ENCODE results near the gene SCARF2. TPM values are rescaled to one million over a fixed set of nuclear protein-coding genes. Genes with fewer than 3 reads are reported as not detected.

SCARF2 gene
- total RNA-seq, 4 donors from 2014 or later: 3.4 to 15.9 (median 8.7) TPM

DNA sequence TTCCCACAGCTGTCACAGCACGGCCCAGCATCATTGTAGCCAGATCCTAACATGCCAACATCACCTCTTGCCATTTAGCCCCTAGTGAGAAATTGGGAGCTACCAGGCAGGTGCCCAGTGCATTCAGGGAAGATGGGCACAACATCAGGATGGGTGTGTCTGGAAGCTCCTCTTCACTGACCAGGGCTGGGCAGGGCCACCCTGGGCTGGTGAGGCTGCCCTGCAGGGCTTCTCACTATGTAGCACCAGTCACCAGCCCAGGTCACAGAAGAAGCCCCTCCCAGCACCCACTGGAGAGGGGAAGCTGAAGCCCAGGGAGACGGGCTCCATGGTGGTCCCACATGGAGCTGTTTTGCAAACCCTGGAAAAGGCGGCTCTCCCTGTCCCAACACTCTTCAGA, 29.8 kb downstream of the SCARF2 start:
- Histone ChIP-seq H3K4me3 (no peak overlapping the region), H3K36me3 (no peaks in the 10 kb centered on the region), H3K27ac (no peak overlapping the region), H3K4me1 (no peaks in the 10 kb centered on the region), H3K9me3 (no peaks in the 10 kb centered on the region), H3K27me3 (no peaks in the 10 kb centered on the region)
- in situ Hi-C loops (cut with MboI; ENCODE audit: low pct_ligation_motif_present in 1 of 4, low pct_unique_long_range_greater_than_20kb in 1 of 4, low sequenced_read_pairs in 3 of 4) (loop anchor here in 1 of 4 donors (25.0 kb wide), 1 partner anchor 329 kb away; no protein-coding TSS in a partner anchor), intact Hi-C loops (cut with DNase I; ENCODE audit: low total_unique reads) (no loop called here)
- WGBS, 2 donors (ENCODE audit: low coverage in 1 of 2): 40 to 85% methylated on average over 1 to 3 of the region's 3 CpGs
- TF ChIP-seq POLR2AphosphoS5 (IDR thresholded peaks at IDR 0.05): no peak
- TF ChIP-seq POLR2A (IDR thresholded peaks at IDR 0.05): no peak
- TF ChIP-seq EP300 (IDR thresholded peaks at IDR 0.05; ENCODE audit: low read depth): no peak
- TF ChIP-seq, protein P1, sequence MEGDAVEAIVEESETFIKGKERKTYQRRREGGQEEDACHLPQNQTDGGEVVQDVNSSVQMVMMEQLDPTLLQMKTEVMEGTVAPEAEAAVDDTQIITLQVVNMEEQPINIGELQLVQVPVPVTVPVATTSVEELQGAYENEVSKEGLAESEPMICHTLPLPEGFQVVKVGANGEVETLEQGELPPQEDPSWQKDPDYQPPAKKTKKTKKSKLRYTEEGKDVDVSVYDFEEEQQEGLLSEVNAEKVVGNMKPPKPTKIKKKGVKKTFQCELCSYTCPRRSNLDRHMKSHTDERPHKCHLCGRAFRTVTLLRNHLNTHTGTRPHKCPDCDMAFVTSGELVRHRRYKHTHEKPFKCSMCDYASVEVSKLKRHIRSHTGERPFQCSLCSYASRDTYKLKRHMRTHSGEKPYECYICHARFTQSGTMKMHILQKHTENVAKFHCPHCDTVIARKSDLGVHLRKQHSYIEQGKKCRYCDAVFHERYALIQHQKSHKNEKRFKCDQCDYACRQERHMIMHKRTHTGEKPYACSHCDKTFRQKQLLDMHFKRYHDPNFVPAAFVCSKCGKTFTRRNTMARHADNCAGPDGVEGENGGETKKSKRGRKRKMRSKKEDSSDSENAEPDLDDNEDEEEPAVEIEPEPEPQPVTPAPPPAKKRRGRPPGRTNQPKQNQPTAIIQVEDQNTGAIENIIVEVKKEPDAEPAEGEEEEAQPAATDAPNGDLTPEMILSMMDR (IDR thresholded peaks at IDR 0.05): no peak
- DNase-seq: no peak

DNA sequence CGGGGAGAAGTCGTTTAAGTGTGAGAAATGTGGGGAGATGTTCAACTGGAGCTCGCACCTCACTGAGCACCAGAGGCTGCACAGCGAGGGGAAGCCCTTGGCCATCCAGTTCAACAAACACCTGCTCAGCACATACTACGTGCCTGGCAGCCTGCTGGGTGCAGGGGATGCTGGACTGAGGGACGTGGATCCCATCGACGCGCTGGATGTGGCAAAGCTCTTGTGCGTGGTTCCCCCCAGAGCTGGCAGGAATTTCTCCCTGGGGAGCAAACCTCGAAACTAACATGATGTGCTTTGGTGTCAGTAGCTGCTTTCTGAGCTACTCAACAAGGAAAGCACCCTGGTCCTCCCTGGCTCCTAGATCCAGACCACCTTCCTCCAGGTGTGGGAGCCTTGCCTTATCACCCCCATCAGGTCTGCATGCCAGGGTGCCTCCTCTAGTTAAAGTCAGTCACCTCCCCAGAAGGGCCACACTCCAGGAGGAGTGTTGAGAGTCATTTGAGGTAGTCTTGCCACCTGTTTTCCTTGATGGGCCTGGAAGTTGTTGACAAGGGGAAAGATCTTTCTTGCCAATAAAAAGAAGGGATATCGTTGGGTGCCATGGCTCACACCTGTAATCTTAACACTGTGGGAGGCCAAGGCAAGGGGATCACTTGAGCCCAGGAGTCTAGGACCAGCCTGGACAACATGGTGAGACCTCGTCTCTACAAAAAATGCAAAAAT, 30.8 kb downstream of the SCARF2 start:
- no peak for TF ChIP-seq POLR2A (IDR thresholded peaks at IDR 0.05)
- no peak for TF ChIP-seq POLR2AphosphoS5 (IDR thresholded peaks at IDR 0.05)
- TF ChIP-seq, protein P1 (IDR thresholded peaks at IDR 0.05): no peak
- no peak for TF ChIP-seq EP300 (IDR thresholded peaks at IDR 0.05; ENCODE audit: low read depth)
- WGBS, 2 donors (ENCODE audit: low coverage in 1 of 2): 91 to 92% methylated on average over 2 to 13 of the region's 13 CpGs
- in situ Hi-C loops (cut with MboI; ENCODE audit: low pct_ligation_motif_present in 1 of 4, low pct_unique_long_range_greater_than_20kb in 1 of 4, low sequenced_read_pairs in 3 of 4): loop anchor here in 1 of 4 donors (25.0 kb wide), 1 partner anchor 330 kb away; no protein-coding TSS in a partner anchor
- Histone ChIP-seq H3K36me3 (no peaks in the 10 kb centered on the region), H3K9me3 (no peaks in the 10 kb centered on the region), H3K4me3 (no peak overlapping the region), H3K27me3 (no peaks in the 10 kb centered on the region), H3K4me1 (no peaks in the 10 kb centered on the region), H3K27ac (no peak overlapping the region)
- no peak for DNase-seq
- intact Hi-C loops (cut with DNase I; ENCODE audit: low total_unique reads): no loop called here

DNA sequence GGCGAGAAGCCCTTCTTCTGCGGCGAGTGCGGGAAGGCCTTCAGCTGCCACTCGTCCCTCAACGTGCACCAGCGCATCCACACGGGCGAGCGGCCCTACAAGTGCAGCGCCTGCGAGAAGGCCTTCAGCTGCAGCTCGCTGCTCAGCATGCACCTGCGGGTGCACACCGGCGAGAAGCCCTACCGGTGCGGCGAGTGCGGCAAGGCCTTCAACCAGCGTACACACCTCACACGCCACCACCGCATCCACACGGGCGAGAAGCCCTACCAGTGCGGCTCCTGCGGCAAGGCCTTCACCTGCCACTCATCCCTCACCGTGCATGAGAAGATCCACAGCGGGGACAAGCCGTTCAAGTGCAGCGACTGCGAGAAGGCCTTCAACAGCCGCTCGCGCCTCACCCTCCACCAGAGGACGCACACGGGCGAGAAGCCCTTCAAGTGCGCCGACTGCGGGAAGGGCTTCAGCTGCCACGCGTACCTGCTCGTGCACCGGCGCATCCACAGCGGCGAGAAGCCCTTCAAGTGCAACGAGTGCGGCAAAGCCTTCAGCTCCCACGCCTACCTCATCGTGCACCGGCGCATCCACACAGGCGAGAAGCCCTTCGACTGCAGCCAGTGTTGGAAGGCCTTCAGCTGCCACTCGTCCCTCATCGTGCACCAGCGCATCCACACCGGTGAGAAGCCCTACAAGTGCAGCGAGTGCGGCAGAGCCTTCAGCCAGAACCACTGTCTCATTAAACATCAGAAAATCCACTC, 31.5 kb downstream of the SCARF2 start:
- intact Hi-C loops (cut with DNase I; ENCODE audit: low total_unique reads) (no loop called here), in situ Hi-C loops (cut with MboI; ENCODE audit: low pct_ligation_motif_present in 1 of 4, low pct_unique_long_range_greater_than_20kb in 1 of 4, low sequenced_read_pairs in 3 of 4) (loop anchor here in 1 of 4 donors (25.0 kb wide), 1 partner anchor 331 kb away; no protein-coding TSS in a partner anchor)
- 90 to 96% methylated on average over 4 to 60 of the region's 62 CpGs for WGBS, 2 donors (ENCODE audit: low coverage in 1 of 2)
- DNase-seq: no peak
- H3K4me3 ChIP-seq: no peak overlapping the region
- H3K36me3 ChIP-seq: no peaks in the 10 kb centered on the region
- H3K9me3 ChIP-seq: no peaks in the 10 kb centered on the region
- H3K4me1 ChIP-seq: no peaks in the 10 kb centered on the region
- TF ChIP-seq, protein P1 (IDR thresholded peaks at IDR 0.05): no peak
- TF ChIP-seq POLR2A (IDR thresholded peaks at IDR 0.05) (no peak), POLR2AphosphoS5 (IDR thresholded peaks at IDR 0.05) (no peak), EP300 (IDR thresholded peaks at IDR 0.05; ENCODE audit: low read depth) (no peak)
- H3K27ac ChIP-seq: no peak overlapping the region
- no peaks in the 10 kb centered on the region for H3K27me3 ChIP-seq

DNA sequence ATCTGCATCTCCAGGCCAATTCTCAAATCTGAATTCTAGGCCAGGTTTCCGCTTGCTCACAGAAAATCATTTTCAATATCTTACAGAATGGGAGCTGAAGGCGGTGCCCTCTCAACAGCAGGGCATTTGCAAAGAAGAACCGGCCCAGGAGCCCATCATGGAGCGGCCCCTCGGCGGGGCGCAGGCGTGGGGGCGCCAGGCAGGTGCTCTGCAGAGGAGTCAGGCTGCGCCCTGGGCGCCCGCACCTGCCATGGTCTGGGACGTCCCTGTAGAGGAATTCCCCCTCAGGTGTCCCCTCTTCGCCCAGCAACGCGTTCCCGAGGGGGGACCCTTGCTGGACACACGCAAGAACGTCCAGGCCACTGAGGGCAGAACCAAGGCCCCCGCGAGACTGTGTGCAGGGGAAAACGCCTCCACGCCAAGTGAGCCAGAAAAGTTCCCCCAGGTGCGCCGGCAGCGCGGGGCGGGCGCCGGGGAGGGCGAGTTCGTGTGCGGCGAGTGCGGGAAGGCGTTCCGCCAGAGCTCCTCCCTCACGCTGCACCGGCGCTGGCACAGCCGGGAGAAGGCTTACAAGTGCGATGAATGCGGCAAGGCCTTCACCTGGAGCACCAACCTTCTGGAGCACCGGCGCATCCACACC, 32.2 kb downstream of the SCARF2 start:
- H3K27ac ChIP-seq: no peak overlapping the region
- WGBS, 2 donors (ENCODE audit: low coverage in 1 of 2): 96 to 100% methylated on average over 5 to 45 of the region's 45 CpGs
- no peaks in the 10 kb centered on the region for H3K36me3 ChIP-seq
- no peaks in the 10 kb centered on the region for H3K27me3 ChIP-seq
- in situ Hi-C loops (cut with MboI; ENCODE audit: low pct_ligation_motif_present in 1 of 4, low pct_unique_long_range_greater_than_20kb in 1 of 4, low sequenced_read_pairs in 3 of 4): loop anchor here in 1 of 4 donors (25.0 kb wide), 1 partner anchor 332 kb away; no protein-coding TSS in a partner anchor
- TF ChIP-seq POLR2AphosphoS5 (IDR thresholded peaks at IDR 0.05) (no peak), EP300 (IDR thresholded peaks at IDR 0.05; ENCODE audit: low read depth) (no peak), POLR2A (IDR thresholded peaks at IDR 0.05) (no peak)
- TF ChIP-seq, protein P1 (IDR thresholded peaks at IDR 0.05): no peak
- no peaks in the 10 kb centered on the region for H3K4me1 ChIP-seq
- no peaks in the 10 kb centered on the region for H3K9me3 ChIP-seq
- intact Hi-C loops (cut with DNase I; ENCODE audit: low total_unique reads): no loop called here
- H3K4me3 ChIP-seq: no peak overlapping the region
- DNase-seq: no peak
